Ovary (tissue), 9 donors: ENCODE measurements around the gene SOX15. TPM values are rescaled to one million over a fixed set of nuclear protein-coding genes. Genes with fewer than 3 reads are reported as not detected.

Experiments used
- DNase-seq, 5 donors: peaks; one replicate each; pipeline ENCODE4 v3.0.0-alpha.2; 2019 to 2020
- H3K27ac ChIP-seq, 2 donors: fragments of 200-600 bp; one replicate each; pipeline versions ENCODE4 v1.5.1 to v1.8.0; 2019 to 2022
- H3K27me3 ChIP-seq: fragments of 200-600 bp; one replicate; pipeline ENCODE4 v1.8.0; 2022
- H3K36me3 ChIP-seq: fragments of 200-600 bp; sonication (generic); one replicate; pipeline ENCODE4 v1.5.1; 2019
- H3K4me1 ChIP-seq: one replicate; pipeline ENCODE4 v1.8.1; 2013; ENCODE audit warnings: mild to moderate bottlenecking, moderate library complexity; ENCODE audit not compliant: insufficient read depth
- H3K4me3 ChIP-seq: fragments of 200-600 bp; sonication (generic); one replicate; pipeline ENCODE4 v1.5.1; 2017
- H3K9me3 ChIP-seq, 2 donors: fragments of 200-600 bp in 1 of 2; sonication (generic) in 1 of 2; one replicate each; pipeline versions ENCODE4 v1.5.1 to v1.8.1; 2013 to 2019; ENCODE audit warnings: mild to moderate bottlenecking in 1 of 2, moderate library complexity in 1 of 2
- CTCF ChIP-seq, 3 donors: fragments of 450-650 bp in 2 of 3; fragments of 200-600 bp in 1 of 3; IDR thresholded peaks; one replicate each; pipeline versions ENCODE4 v1.5.1 to v1.8.0; 2016 to 2022; ENCODE audit warnings: antibody characterized with exemption in 3 of 3, mild to moderate bottlenecking in 1 of 3
- EP300 ChIP-seq: sonication (generic); formaldehyde crosslinking; IDR thresholded peaks from one replicate; pipeline ENCODE4 v1.6.1; 2017; ENCODE audit warnings: antibody characterized with exemption
- POLR2A ChIP-seq: fragments of 450-650 bp; IDR thresholded peaks from one replicate; pipeline ENCODE4 v1.6.1; 2017; ENCODE audit warnings: antibody characterized with exemption, mild to moderate bottlenecking, moderate library complexity
- whole genome bisulfite sequencing, 3 donors: extraction: QIAGEN DNeasy Blood & Tissue Kit in 1 of 3; methylation state at CpG; one replicate each; pipeline versions ENCODE4 v1.1.5 to v1.1.7; 2013 to 2017; 5-methylcytosine and 5-hydroxymethylcytosine counted together
- intact Hi-C, 4 donors: fragments of 100-400 bp; cut with DNase I; formaldehyde crosslinking; loops; one replicate each; pipeline versions ENCODE4 v1.11.0 to v1.15.1; 2022 to 2023
- polyA plus RNA-seq, 2 donors: library from polyadenylated mRNA; stranded (reverse); fragments of 200-250 nt in 1 of 2; fragments of 350-450 nt in 1 of 2; fragmentation: Illumina TruSeq in 1 of 2; extraction: RNeasy Lipid Tissue Mini Kit (QIAGEN cat#74804) in 1 of 2; gene quantifications; one replicate each; pipeline ENCODE4 v1.2.3, GENCODE V29; 2013 to 2014
- total RNA-seq, 7 donors: library from RNA; depleted of rRNA in 2 of 7; stranded (reverse); fragments of >200 nt in 2 of 7; fragmentation: NEBNext Ultra II Directional in 3 of 7; extraction: Animal tissue kit (Norgen Biotek cat#: 25700) in 3 of 7; gene quantifications; one replicate each; pipeline versions ENCODE4 v1.1.0 to v1.2.4, GENCODE V29; 2016 to 2023
- donor health status: DM: no; HTN: no; CAD: no; lungs with moderate emphysema.
- donor health status: DM: no; HTN: no; CAD: no.
- donor health status: Bipolar disorder and iron deficiency.
- donor health status: DM: yes; HTN: yes; CAD: no.
- donor health status: DM: no; HTN: no; CAD: no.
- donor health status: DM: yes; HTN: yes; CAD: no.

Gene SOX15
- total and polyA plus RNA-seq, 9 donors, result 2.7 to 17.3 (median 9.6) TPM

DNA sequence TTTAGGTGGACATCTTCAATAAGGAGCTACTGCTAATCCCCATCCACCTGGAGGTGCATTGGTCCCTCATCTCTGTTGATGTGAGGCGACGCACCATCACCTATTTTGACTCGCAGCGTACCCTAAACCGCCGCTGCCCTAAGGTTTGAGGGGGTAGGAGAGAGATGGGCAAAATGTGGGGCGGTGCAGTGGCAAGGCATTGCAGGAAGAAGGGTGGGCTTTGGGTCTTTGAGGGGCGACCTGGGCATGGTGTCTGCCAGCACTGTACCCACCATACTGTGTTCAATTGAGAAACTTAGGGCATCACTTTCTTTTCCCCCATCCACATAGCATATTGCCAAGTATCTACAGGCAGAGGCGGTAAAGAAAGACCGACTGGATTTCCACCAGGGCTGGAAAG, 19.5 kb downstream of the SOX15 start:
- Histone ChIP-seq H3K4me3 (no peak overlapping the region), H3K36me3 (no peaks in the 10 kb centered on the region), H3K27ac (no peak overlapping the region), H3K4me1 (peaks cover 3% of the 10 kb centered on the region), H3K27me3 (no peaks in the 10 kb centered on the region), H3K9me3 (no peaks in the 10 kb centered on the region)
- intact Hi-C loops, result loop anchor here in 1 of 4 donors (5.0 kb wide), 2 partner anchors 117 to 263 kb away; partner anchors contain the start of genes EIF5A, TP53 and WRAP53
- no peak for DNase-seq
- WGBS, 3 donors, result 91 to 94% (median 92%) methylated on average over 10 of the region's 10 CpGs
- TF ChIP-seq EP300 (no peak), POLR2A (no peak), CTCF (IDR thresholded peaks at IDR 0.05) (no peak)

- WGBS, 3 donors, result 78 to 79% (median 78%) methylated on average over 5 of the region's 5 CpGs
- TF ChIP-seq POLR2A (no peak), CTCF (IDR thresholded peaks at IDR 0.05) (no peak), EP300 (no peak)
- H3K4me3 ChIP-seq, result no peak overlapping the region
- H3K27ac ChIP-seq, result no peak overlapping the region
- H3K27me3 ChIP-seq, result no peaks in the 10 kb centered on the region
- H3K4me1 ChIP-seq, result peaks cover 1% of the 10 kb centered on the region
- no peak for DNase-seq
- H3K36me3 ChIP-seq, result no peaks in the 10 kb centered on the region
- no peaks in the 10 kb centered on the region for H3K9me3 ChIP-seq
- intact Hi-C loops, result loop anchor here in 1 of 4 donors (10.0 kb wide), 1 partner anchor 215 kb away; the partner anchor contains the start of genes KCTD11 and TMEM95
These were observed 20.3 kb downstream of the SOX15 start for GRCh38 chr17:7569571-7569970.

GRCh38 chr17:7563115-7563869, 26.6 kb downstream of the SOX15 start:
- TF ChIP-seq POLR2A (no peak), CTCF (IDR thresholded peaks at IDR 0.05) (no peak), EP300 (no peak)
- H3K27ac ChIP-seq, result no peak overlapping the region
- H3K4me3 ChIP-seq, result no peak overlapping the region
- H3K36me3 ChIP-seq, result no peaks in the 10 kb centered on the region
- no peaks in the 10 kb centered on the region for H3K27me3 ChIP-seq
- no peak for DNase-seq
- WGBS, 3 donors, result 80 to 83% (median 81%) methylated on average over 30 of the region's 30 CpGs
- intact Hi-C loops, result loop anchor here in 3 of 4 donors (5.0 to 10.0 kb wide), 3 partner anchors 51 to 211 kb away; partner anchors contain the start of genes KCTD11 (in 2 of the 3) and TMEM95 (in 1 of the 3)
- peaks cover 21% of the 10 kb centered on the region for H3K4me1 ChIP-seq
- no peaks in the 10 kb centered on the region for H3K9me3 ChIP-seq

DNA sequence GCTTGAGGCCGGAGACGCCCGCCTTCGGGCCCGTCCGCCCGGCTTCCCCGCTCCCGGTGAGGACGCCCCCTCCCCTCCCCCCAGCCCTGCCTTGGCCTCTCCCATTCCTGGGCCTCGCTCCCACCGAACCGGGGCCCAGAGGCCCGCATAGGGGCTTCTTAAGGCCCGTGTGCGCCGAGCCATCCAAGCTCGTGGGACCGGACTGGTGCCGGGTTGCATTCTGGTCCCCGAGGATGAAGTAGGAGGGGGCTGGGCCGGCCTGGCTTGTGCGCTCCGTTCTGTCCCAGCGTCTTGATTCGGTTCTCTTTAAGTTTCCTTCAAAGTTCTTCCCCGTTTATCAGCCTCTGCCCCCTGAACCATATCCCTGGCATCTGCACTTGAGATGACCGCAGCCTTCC, 27.7 kb downstream of the SOX15 start:
- Histone ChIP-seq H3K27me3 (no peaks in the 10 kb centered on the region), H3K4me1 (peaks cover 25% of the 10 kb centered on the region), H3K36me3 (no peaks in the 10 kb centered on the region), H3K27ac (peak overlapping the region; percentile 67 to 99), H3K9me3 (no peaks in the 10 kb centered on the region), H3K4me3 (peak overlapping the region; percentile 89)
- intact Hi-C loops, result loop anchor here in 3 of 4 donors (5.0 to 10.0 kb wide), 3 partner anchors 50 to 210 kb away; partner anchors contain the start of genes KCTD11 (in 2 of the 3) and TMEM95 (in 1 of the 3)
- WGBS, 3 donors, result 0 to 1% (median 1%) methylated on average over 21 to 28 of the region's 28 CpGs
- no peak for TF ChIP-seq EP300
- TF ChIP-seq POLR2A, result no peak
- TF ChIP-seq CTCF (IDR thresholded peaks at IDR 0.05), result no peak
- DNase-seq, result no peak
